ENCODE data around the gene CRTAP. TPM values are rescaled to one million over a fixed set of nuclear protein-coding genes. Genes with fewer than 3 reads are reported as not detected.
"Not testable (repeated sequence)": the region's sequence is repeated elsewhere in the genome, so short reads cannot be mapped to it uniquely, and the experiment has no call there.

Gene CRTAP
- total RNA-seq = 100 to 1,000 TPM in 3 of 6 donors, 10 to 100 TPM in 3; 75.4 to 235 (median 119) TPM

GRCh38 chr3:33113772-33114621 is at the start of gene CRTAP:
TSS of gene CRTAP (plus strand) at chr3:33114014. CDS start at chr3:33114078, 64 bp downstream.
- peak; percentile 96 to 97 for ATAC-seq (ENCODE audit: low FRiP score in 2 of 2)
- Histone ChIP-seq H3K4me1 (peaks cover 8 to 31% (median 20%) of the 10 kb centered on the region in 4 donors), H3K4me3 (peak within 1 kb of the TSS; percentile 67 to 84 (median 77)), H3K27me3 (no peaks in the 10 kb centered on the region), H3K9me3 (no peaks in the 10 kb centered on the region), H3K36me3 (peaks cover 0 to 5% (median 0%) of the 10 kb centered on the region in 4 donors), H3K27ac (peak within 1 kb of the TSS; percentile 93 to 98 (median 94))
- 0% methylated on average over 45 to 75 of the region's 98 CpGs for WGBS, 2 donors
- peak in 3 of 4 donors; percentile 8 to 74 (median 64) for TF ChIP-seq POLR2A (IDR thresholded peaks at IDR 0.05)
- TF ChIP-seq EP300 (IDR thresholded peaks at IDR 0.05) = no peak
- TF ChIP-seq POLR2AphosphoS5 (IDR thresholded peaks at IDR 0.05) = peak; percentile 27 to 68
- TF ChIP-seq CTCF (IDR thresholded peaks at IDR 0.05) = peak in 2 of 6 experiments; percentile 35 to 45
- peak; percentile 99 to 100 for DNase-seq

GRCh38 chr3:33064929-33065328 is 48.9 kb upstream of the CRTAP start:
- Histone ChIP-seq H3K27me3 (no peaks in the 10 kb centered on the region), H3K9me3 (no peaks in the 10 kb centered on the region), H3K36me3 (peaks cover 0 to 74% (median 43%) of the 10 kb centered on the region in 4 donors), H3K4me1 (peaks cover 0 to 2% (median 0%) of the 10 kb centered on the region in 4 donors), H3K27ac (no peak overlapping the region), H3K4me3 (no peak overlapping the region)
- ATAC-seq (ENCODE audit: low FRiP score in 2 of 2) (no peak), DNase-seq (no peak)
- 91 to 94% methylated on average over 2 of the region's 2 CpGs for WGBS, 2 donors
- no peak for TF ChIP-seq EP300 (IDR thresholded peaks at IDR 0.05)
- no peak for TF ChIP-seq CTCF (IDR thresholded peaks at IDR 0.05)
- no peak for TF ChIP-seq POLR2AphosphoS5 (IDR thresholded peaks at IDR 0.05)
- TF ChIP-seq POLR2A (IDR thresholded peaks at IDR 0.05) = no peak

- Histone ChIP-seq H3K4me3 (no peak overlapping the region), H3K27ac (no peak overlapping the region), H3K4me1 (peaks cover 0 to 6% (median 0%) of the 10 kb centered on the region in 4 donors), H3K9me3 (no peaks in the 10 kb centered on the region), H3K36me3 (peaks cover 0 to 69% (median 23%) of the 10 kb centered on the region in 4 donors), H3K27me3 (no peaks in the 10 kb centered on the region)
- DNase-seq (no peak), ATAC-seq (ENCODE audit: low FRiP score in 2 of 2) (no peak)
- TF ChIP-seq POLR2A (IDR thresholded peaks at IDR 0.05) (no peak), CTCF (IDR thresholded peaks at IDR 0.05) (no peak), EP300 (IDR thresholded peaks at IDR 0.05) (no peak), POLR2AphosphoS5 (IDR thresholded peaks at IDR 0.05) (no peak)
- 59 to 92% methylated on average over 3 of the region's 3 CpGs for WGBS, 2 donors
These were observed 46.3 kb upstream of the CRTAP start for GRCh38 chr3:33067484-33067883.

GRCh38 chr3:33069862-33070261 is 44.0 kb upstream of the CRTAP start:
- peaks cover 0 to 51% (median 9%) of the 10 kb centered on the region in 4 donors for H3K36me3 ChIP-seq
- not testable (repeated sequence) for ATAC-seq (ENCODE audit: low FRiP score in 2 of 2); H3K27me3 ChIP-seq; DNase-seq; H3K4me1 ChIP-seq; H3K4me3 ChIP-seq; H3K9me3 ChIP-seq; H3K27ac ChIP-seq
- WGBS, 2 donors = 46 to 52% methylated on average over 3 of the region's 3 CpGs

GRCh38 chr3:33071181-33071580 is 42.6 kb upstream of the CRTAP start:
- no peaks in the 10 kb centered on the region for H3K9me3 ChIP-seq
- peaks cover 0 to 45% (median 5%) of the 10 kb centered on the region in 4 donors for H3K36me3 ChIP-seq

More at GRCh38 chr3:33071181-33071580, 42.6 kb upstream of the CRTAP start:
- ATAC-seq (ENCODE audit: low FRiP score in 2 of 2) = no peak
- DNase-seq = no peak
- 94 to 96% methylated on average over 4 of the region's 4 CpGs for WGBS, 2 donors
- no peak overlapping the region for H3K27ac ChIP-seq
- H3K4me1 ChIP-seq = peaks cover 0 to 6% (median 0%) of the 10 kb centered on the region in 4 donors
- H3K27me3 ChIP-seq = no peaks in the 10 kb centered on the region
- TF ChIP-seq EP300 (IDR thresholded peaks at IDR 0.05) (no peak), POLR2A (IDR thresholded peaks at IDR 0.05) (no peak), CTCF (IDR thresholded peaks at IDR 0.05) (no peak), POLR2AphosphoS5 (IDR thresholded peaks at IDR 0.05) (no peak)
- H3K4me3 ChIP-seq = no peak overlapping the region
